Measurements from ENCODE around the gene ST3GAL6. TPM values are rescaled to one million over a fixed set of nuclear protein-coding genes. Genes with fewer than 3 reads are reported as not detected.

The ST3GAL6 gene
- polyA plus RNA-seq, 12 donors, result 4.5 to 15.1 (median 6.8) TPM; not detected in 1

Other genes starting within 250 kb of the ST3GAL6 start
- 100 to 1,000 TPM in 4 of 12 donors, 10 to 100 TPM in 7, not detected in 1; 56.3 to 148 (median 95.6) TPM for gene CLDND1, start 240.4 kb upstream of the ST3GAL6 start, polyA plus RNA-seq (ENCODE audit: insufficient read length in 12 of 12)
- not detected for gene GPR15, start 231.4 kb upstream of the ST3GAL6 start, polyA plus RNA-seq (ENCODE audit: insufficient read length in 12 of 12)
- gene CPOX, start 169.7 kb upstream of the ST3GAL6 start, polyA plus RNA-seq (ENCODE audit: insufficient read length in 12 of 12), result 10 to 100 TPM in 10 of 12 donors, 1 to 10 TPM in 1, not detected in 1; 9.9 to 21.3 (median 14.8) TPM
- 10 to 100 TPM in 11 of 12 donors, not detected in 1; 23.1 to 49.9 (median 31.1) TPM for gene DCBLD2, start 138.4 kb downstream of the ST3GAL6 start, polyA plus RNA-seq (ENCODE audit: insufficient read length in 12 of 12)